Immature natural killer cell (primary cell): Measurements from ENCODE around the gene TNC. TPM values are rescaled to one million over a fixed set of nuclear protein-coding genes. Genes with fewer than 3 reads are reported as not detected.

ENCODE experiments used
- DNase-seq, 3 donors: peaks; one replicate each; pipeline ENCODE4 v3.0.0; 2022; ENCODE audit warnings: mixed read lengths in 1 of 3
- H3K27ac Mint-ChIP-seq, 6 donors: one replicate each; pipeline ENCODE4 v1.8.0; 2020; ENCODE audit warnings: mixed read lengths in 6 of 6, mild to moderate bottlenecking in 5 of 6, inconsistent platforms in 4 of 6, moderate library complexity in 3 of 6
- H3K27me3 Mint-ChIP-seq, 3 donors: one replicate each; pipeline ENCODE4 v1.8.0; 2020 to 2021; ENCODE audit warnings: low read depth in 3 of 3, mild to moderate bottlenecking in 3 of 3, mixed read lengths in 3 of 3, moderate library complexity in 3 of 3, inconsistent platforms in 1 of 3
- H3K36me3 Mint-ChIP-seq, 3 donors: one replicate each; pipeline ENCODE4 v1.8.0; 2020; ENCODE audit warnings: mixed read lengths in 3 of 3, inconsistent platforms in 2 of 3, mild to moderate bottlenecking in 2 of 3
- H3K4me1 Mint-ChIP-seq, 2 donors: one replicate each; pipeline ENCODE4 v1.8.0; 2020; ENCODE audit warnings: inconsistent platforms in 2 of 2, mild to moderate bottlenecking in 2 of 2, mixed read lengths in 2 of 2, moderate library complexity in 1 of 2
- H3K4me3 Mint-ChIP-seq, 5 donors: one replicate each; pipeline ENCODE4 v1.8.0; 2020; ENCODE audit warnings: mild to moderate bottlenecking in 5 of 5, mixed read lengths in 5 of 5, inconsistent platforms in 3 of 5, moderate library complexity in 3 of 5
- H3K9me3 Mint-ChIP-seq, 6 donors: one replicate each; pipeline ENCODE4 v1.8.0; 2020; ENCODE audit warnings: mild to moderate bottlenecking in 6 of 6, mixed read lengths in 6 of 6, inconsistent platforms in 4 of 6, moderate library complexity in 3 of 6
- polyA plus RNA-seq, 3 donors: library from polyadenylated mRNA; unstranded; fragments of 300-500 nt; fragmentation: Illumina TruSeq; gene quantifications; one replicate each; pipeline ENCODE4 v1.2.3, GENCODE V29; 2021

The TNC gene
- polyA plus RNA-seq, 3 donors from 2014 or later: not detected

DNA sequence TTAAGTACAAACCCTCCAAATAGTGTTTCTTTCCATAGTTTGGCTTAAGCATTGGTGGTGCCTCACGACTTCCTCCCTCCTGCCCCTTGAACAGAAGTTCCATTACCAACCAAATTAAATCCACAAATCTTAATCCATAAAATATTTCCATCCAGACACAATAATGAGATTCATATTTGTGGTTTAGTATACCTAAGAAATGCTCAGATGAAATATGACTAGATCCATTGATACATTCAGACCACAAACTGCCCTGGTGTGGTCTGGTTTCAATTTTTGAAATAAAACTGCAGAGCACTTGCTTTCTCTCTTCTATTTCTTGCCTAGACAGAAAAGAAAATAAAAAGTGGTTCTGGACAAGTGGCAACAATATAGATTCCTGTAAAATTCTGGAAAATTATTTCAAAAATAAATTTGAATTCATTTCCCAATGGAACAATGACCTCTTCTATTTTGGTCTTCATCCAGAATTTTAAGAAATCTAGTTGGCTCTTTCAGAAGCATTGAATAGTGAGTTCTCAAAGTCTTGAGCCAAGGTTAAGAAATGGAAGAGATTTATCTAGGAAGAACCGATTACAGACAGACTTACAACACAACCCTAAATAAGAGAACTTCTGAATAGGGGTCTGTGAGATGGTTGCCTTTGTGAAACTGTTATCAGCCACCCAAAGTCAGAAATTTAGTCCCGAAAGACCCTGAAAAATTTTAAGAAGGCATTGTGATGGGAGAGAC lies 14.0 kb downstream of the TNC start:
- Mint-ChIP-seq H3K4me1 (no peaks in the 10 kb centered on the region), H3K36me3 (no peaks in the 10 kb centered on the region), H3K9me3 (peaks cover 0 to 2% (median 0%) of the 10 kb centered on the region in 6 donors), H3K27me3 (peaks cover 3 to 4% (median 3%) of the 10 kb centered on the region in 3 donors), H3K27ac (no peak overlapping the region), H3K4me3 (no peak overlapping the region)
- no peak for DNase-seq

DNA sequence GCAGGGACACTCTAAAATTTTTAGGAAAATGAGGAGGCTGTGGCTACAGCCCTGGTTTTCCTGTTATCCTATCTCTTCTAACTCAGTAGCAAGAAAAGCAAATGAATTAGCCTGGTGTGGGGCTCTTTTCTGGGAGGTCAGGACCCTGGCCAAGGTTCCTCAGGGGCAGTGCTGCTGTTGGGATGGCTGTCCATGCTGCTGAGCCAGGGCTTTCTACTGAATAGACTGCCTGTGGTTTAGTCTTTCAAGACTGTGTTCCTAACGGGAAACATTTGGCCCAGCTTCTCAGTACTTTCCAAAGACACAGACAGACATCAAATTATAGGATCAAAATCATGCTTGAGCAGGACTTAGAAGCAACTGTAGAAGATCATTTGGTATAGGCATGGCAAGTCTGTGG lies 18.1 kb downstream of the TNC start:
- no peak overlapping the region for H3K4me3 Mint-ChIP-seq
- H3K36me3 Mint-ChIP-seq: no peaks in the 10 kb centered on the region
- H3K27me3 Mint-ChIP-seq: peaks cover 0 to 3% (median 1%) of the 10 kb centered on the region in 3 donors

DNA sequence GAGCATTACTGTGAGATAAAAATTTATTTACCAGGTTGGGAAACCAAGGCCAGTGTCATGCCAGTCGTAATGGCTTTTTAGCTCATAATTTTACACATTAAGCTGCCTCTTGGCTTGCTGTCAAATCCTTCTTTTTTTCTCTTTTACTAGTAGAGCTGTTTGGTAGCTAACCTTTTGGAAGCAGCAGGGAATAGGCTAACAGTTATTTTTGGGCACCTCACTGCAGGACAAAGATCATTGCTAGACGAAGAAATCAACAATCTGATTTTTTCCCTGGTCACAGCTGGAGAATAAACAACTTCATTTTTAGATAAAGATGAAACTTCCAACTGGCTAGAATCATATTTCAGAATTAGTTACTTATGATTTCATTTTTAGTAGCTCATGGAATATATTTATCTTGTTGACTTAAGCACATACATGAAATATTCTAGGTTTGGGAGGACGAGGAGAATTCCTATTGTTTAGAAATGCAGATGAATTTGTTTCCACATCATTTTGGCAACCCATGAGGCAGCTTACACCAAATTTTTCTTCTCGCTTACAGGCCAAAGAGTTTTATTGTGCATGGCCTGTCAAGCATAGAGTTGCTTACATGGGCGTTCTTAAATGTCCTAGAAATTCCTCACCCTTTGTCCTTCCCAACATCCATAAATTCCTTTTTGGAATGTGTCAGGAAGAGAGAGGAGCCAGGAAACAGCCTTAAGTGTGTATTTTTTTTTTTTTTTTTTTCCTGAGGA lies 19.6 kb downstream of the TNC start:
- no peak overlapping the region for H3K27ac Mint-ChIP-seq
- H3K27me3 Mint-ChIP-seq: peaks cover 0 to 3% (median 3%) of the 10 kb centered on the region in 3 donors
- no peaks in the 10 kb centered on the region for H3K4me1 Mint-ChIP-seq

More for the DNA sequence above, 18.1 kb downstream of the TNC start:
- no peak overlapping the region for H3K27ac Mint-ChIP-seq
- no peak for DNase-seq
- no peaks in the 10 kb centered on the region for H3K4me1 Mint-ChIP-seq
- H3K9me3 Mint-ChIP-seq: no peaks in the 10 kb centered on the region

DNA sequence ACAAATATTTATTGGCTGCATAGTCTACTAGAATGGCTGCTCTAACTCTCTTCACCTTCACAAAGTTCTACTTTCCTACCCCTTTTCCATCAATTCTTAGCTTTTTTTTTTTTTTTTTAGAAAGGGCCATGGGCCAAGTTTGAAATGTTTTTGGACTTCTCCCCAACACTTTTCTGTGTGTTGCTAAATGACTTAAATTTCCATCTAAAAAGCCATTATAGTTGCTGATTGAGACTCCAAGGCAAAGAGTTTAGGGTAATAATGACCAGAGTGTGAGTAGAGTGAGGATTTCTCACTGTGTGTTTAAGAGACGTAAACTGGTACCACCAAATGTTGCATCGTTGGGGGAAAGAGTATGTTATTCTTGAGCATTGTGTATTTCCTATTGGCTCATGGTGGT lies 24.4 kb downstream of the TNC start:
- H3K9me3 Mint-ChIP-seq: peaks cover 0 to 2% (median 0%) of the 10 kb centered on the region in 6 donors
- H3K27ac Mint-ChIP-seq: no peak overlapping the region
- H3K4me1 Mint-ChIP-seq: no peaks in the 10 kb centered on the region
- H3K4me3 Mint-ChIP-seq: no peak overlapping the region
- no peaks in the 10 kb centered on the region for H3K36me3 Mint-ChIP-seq
- no peak for DNase-seq
- H3K27me3 Mint-ChIP-seq: peaks cover 1 to 3% (median 3%) of the 10 kb centered on the region in 3 donors

More for the DNA sequence above, 19.6 kb downstream of the TNC start:
- no peak for DNase-seq
- Mint-ChIP-seq H3K36me3 (no peaks in the 10 kb centered on the region), H3K9me3 (no peaks in the 10 kb centered on the region), H3K4me3 (no peak overlapping the region)

DNA sequence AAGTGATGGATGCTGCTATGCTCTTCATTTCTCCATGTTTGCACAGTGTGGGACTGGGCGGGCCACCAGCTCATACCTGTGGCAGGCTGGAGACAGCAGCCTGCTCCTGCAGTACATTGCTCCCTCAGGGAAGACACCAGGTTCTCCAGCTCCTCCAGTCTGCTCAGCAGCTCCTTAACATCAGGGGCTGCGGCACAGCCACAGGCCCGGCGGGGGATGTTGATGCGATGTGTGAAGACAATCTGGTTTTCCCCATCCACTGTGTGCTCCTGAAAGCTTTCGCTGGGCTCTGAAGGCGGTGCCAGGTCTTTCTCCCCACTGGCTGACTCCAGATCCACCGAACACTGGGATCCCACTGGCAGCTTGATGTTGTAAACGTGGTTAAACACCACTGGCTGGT lies 27.5 kb downstream of the TNC start:
- H3K27me3 Mint-ChIP-seq: peaks cover 3% of the 10 kb centered on the region in 3 donors
- peaks cover 0 to 2% (median 0%) of the 10 kb centered on the region in 6 donors for H3K9me3 Mint-ChIP-seq
- H3K36me3 Mint-ChIP-seq: no peaks in the 10 kb centered on the region
- DNase-seq: no peak
- no peaks in the 10 kb centered on the region for H3K4me1 Mint-ChIP-seq
- H3K4me3 Mint-ChIP-seq: no peak overlapping the region
- no peak overlapping the region for H3K27ac Mint-ChIP-seq

DNA sequence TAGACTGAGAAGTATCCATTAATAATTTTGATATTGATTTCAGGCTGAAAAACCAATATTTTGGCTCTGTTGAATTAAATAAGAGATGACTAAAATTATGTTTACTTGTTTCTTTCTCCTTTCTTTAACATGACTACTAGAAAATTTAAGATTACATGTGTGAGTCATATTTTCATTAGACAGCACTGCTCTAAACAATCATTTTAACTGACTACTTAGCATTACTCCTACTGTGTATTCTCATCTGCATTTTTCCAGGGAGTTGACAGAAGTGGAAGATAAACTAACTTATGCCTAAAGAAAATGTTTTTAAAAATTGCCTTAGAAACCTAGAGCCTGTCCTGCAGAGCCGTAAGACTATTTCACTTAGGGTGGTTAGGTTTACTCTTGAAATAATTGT lies 29.1 kb downstream of the TNC start:
- Mint-ChIP-seq H3K27ac (no peak overlapping the region), H3K4me3 (no peak overlapping the region), H3K4me1 (no peaks in the 10 kb centered on the region), H3K27me3 (peaks cover 0 to 5% (median 3%) of the 10 kb centered on the region in 3 donors), H3K9me3 (peaks cover 0 to 2% (median 0%) of the 10 kb centered on the region in 6 donors), H3K36me3 (no peaks in the 10 kb centered on the region)
- DNase-seq: no peak

DNA sequence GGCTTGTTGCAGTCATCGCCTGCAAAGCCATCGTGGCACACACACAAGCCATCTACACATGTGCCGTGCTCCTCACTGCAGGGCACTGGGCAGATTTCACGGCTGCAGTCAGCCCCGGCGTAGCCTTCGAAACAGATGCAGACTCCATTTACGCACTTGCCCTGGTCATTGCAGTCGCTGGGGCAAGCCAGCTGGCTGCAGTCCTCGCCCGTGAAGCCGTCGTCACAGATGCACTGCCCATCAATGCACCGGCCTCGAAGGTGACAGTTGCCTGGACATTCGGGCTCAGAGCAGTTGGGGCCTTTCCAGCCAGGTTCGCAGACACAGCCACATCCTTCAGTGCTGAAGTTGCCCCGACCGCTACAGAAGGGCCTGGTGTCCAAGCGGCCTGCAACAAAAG lies 31.1 kb downstream of the TNC start:
- Mint-ChIP-seq H3K27ac (no peak overlapping the region), H3K27me3 (peaks cover 0 to 5% (median 0%) of the 10 kb centered on the region in 3 donors), H3K9me3 (peaks cover 0 to under 1% (median 0%) of the 10 kb centered on the region in 6 donors), H3K4me3 (no peak overlapping the region), H3K4me1 (no peaks in the 10 kb centered on the region), H3K36me3 (no peaks in the 10 kb centered on the region)
- no peak for DNase-seq

DNA sequence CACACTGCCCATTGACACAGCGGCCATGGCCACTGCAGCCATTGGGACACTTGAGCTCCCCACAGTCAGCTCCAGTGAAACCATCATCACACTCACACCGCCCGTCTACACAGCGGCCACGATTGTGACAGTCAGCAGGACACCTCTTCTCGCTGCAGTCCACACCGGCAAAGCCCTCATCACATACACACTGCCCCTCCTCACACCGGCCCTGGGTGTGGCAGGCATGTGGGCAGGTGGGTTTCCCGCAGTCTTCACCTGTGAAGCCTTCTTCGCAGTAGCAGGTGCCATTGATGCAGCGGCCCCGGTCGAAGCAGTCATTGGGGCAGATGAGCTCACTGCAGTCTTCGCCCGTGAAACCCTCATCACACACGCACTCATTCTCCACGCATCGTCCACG lies 31.5 kb downstream of the TNC start:
- Mint-ChIP-seq H3K27ac (no peak overlapping the region), H3K9me3 (no peaks in the 10 kb centered on the region), H3K27me3 (peaks cover 0 to 5% (median 0%) of the 10 kb centered on the region in 3 donors), H3K4me3 (no peak overlapping the region), H3K4me1 (no peaks in the 10 kb centered on the region), H3K36me3 (no peaks in the 10 kb centered on the region)
- no peak for DNase-seq

DNA sequence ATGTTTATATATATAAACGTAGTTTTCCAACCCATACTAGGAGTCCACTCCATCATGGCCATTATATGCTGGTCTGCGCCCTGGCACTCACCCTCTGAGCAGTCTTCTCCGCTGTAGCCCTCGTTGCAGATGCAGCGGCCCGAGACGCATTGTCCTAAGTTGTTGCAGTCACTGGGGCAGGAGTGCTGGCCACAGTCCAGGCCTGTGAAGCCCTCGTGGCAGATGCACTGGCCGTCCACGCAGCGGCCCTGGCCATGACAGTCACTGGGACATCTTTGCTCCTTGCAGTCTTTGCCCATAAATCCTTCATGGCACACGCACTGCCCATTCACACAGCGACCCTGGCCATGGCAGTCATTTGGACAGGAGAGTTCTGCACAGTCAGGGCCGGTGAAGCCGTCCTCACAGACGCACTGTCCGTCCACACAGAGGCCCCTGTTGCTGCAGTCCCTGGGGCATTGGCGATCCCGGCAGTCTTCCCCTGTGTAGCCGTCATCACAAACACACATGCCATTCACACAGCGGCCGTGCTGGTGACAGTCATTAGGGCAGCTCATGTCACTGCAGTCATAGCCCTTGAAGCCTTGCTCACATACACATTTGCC lies 32.1 kb downstream of the TNC start:
- Mint-ChIP-seq H3K27ac (no peak overlapping the region), H3K4me3 (no peak overlapping the region)

DNA sequence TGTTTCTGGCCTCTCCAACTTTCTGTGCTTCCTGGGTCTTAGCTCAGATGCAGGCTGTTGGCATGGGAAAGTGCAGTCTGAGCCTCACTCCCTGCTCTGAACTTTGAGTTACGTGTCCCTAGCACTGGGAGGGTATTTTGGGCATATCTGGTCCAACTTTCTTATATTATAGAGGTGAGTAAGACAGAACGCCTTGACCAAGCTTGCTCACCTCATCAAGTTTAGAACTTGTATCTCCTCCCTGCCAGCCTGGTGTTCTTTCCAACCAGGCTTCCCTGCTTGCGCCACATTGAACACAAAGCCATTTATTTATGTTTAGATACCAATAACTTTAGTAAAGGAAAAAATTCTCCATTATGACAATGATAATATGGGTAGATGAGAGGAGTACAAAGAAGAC lies 33.2 kb downstream of the TNC start:
- DNase-seq: no peak
- Mint-ChIP-seq H3K27me3 (peaks cover 0 to 5% (median 0%) of the 10 kb centered on the region in 3 donors), H3K9me3 (no peaks in the 10 kb centered on the region), H3K27ac (no peak overlapping the region), H3K4me3 (no peak overlapping the region), H3K4me1 (no peaks in the 10 kb centered on the region), H3K36me3 (no peaks in the 10 kb centered on the region)

More for the DNA sequence above, 32.1 kb downstream of the TNC start:
- Mint-ChIP-seq H3K4me1 (no peaks in the 10 kb centered on the region), H3K27me3 (peaks cover 0 to 5% (median 0%) of the 10 kb centered on the region in 3 donors), H3K36me3 (no peaks in the 10 kb centered on the region), H3K9me3 (no peaks in the 10 kb centered on the region)
- no peak for DNase-seq

DNA sequence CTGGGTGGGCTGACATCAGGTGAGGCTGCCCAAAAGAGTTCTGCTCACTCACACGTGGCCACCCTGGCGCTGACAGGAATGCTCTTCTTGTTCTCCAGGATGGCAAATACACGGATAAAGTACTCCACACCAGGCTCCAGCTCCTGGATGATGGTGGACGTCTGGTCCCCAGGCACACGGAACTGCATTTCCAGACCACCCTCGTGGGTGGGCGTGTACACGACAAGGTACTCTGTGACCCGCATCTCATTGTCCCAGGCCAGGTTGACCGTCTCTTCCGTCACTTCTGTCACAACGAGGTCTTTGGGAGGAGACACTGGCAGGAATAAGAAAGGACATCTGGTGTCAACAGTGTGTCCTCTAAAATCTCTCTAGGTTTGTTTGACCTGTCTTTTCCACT lies 33.8 kb downstream of the TNC start:
- H3K27me3 Mint-ChIP-seq: peaks cover 0 to 5% (median 0%) of the 10 kb centered on the region in 3 donors

DNA sequence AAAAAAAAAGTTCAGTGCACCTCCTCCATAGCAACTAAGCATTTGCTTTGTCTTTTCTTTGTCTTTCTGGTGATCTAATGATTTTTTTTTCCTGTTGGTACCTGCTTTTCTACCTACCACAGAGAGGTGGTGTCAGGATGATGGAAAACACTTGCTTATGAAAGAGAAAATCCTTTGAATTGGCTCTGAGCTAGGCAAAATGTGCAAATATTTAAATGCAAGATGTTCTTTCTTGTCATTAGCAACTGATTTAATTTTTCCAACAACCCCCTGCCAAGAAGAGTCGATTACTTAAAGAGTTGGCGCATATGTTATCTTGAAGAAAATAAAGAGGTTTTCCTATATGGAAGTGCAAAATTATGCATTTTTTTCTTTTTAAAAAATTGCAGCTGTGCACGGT lies 37.7 kb downstream of the TNC start:
- H3K9me3 Mint-ChIP-seq: no peaks in the 10 kb centered on the region
- H3K27ac Mint-ChIP-seq: no peak overlapping the region
- H3K4me3 Mint-ChIP-seq: no peak overlapping the region
- no peak for DNase-seq
- no peaks in the 10 kb centered on the region for H3K36me3 Mint-ChIP-seq
- H3K4me1 Mint-ChIP-seq: no peaks in the 10 kb centered on the region
- H3K27me3 Mint-ChIP-seq: peaks cover 0 to 2% (median 2%) of the 10 kb centered on the region in 3 donors

More for the DNA sequence above, 33.8 kb downstream of the TNC start:
- Mint-ChIP-seq H3K4me1 (no peaks in the 10 kb centered on the region), H3K9me3 (no peaks in the 10 kb centered on the region), H3K4me3 (no peak overlapping the region), H3K27ac (no peak overlapping the region), H3K36me3 (no peaks in the 10 kb centered on the region)
- DNase-seq: no peak

DNA sequence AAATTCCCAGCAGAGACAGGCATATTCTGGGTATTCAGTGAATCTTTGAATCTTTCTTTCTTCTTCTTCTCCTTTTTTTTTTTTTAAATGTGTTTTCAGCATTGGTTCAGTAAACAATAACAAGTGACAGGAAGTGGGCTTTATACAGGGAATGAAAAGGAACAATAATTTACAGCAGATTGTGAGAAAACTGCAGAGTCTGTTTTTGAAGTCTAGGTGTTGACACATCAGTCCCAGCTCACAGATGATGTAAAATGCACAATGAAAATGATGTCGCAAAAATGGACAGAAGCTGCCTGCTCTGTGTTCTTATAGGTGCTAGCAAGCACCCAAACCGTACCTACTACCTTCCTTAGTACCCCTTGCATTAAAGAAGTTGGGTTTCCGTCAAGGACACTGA lies 38.8 kb downstream of the TNC start:
- no peak overlapping the region for H3K27ac Mint-ChIP-seq

DNA sequence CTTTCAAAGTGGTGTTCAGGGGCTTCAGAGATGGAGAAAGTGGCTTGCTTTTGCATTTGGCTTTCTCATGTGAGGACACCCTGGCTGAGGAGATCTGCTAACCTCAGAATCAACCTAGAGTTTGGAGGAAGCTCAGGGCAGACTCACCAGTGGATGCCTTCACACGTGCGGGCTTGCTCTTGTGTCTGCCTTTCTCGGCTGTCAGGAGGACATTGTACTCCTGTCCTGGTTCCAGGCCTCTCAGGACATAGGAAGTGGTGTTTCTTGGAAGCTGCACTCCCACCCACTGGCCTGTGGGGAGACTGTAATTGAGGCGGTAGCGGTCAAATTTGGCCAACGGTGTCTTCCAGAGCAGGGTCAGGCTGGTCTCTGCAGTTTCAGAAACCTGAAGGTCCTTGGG lies 44.5 kb downstream of the TNC start:
- no peak overlapping the region for H3K4me3 Mint-ChIP-seq
- H3K27ac Mint-ChIP-seq: no peak overlapping the region
- H3K36me3 Mint-ChIP-seq: no peaks in the 10 kb centered on the region
- DNase-seq: no peak
- no peaks in the 10 kb centered on the region for H3K9me3 Mint-ChIP-seq
- peaks cover 0 to 8% (median 7%) of the 10 kb centered on the region in 3 donors for H3K27me3 Mint-ChIP-seq
- no peaks in the 10 kb centered on the region for H3K4me1 Mint-ChIP-seq

More for the DNA sequence above, 38.8 kb downstream of the TNC start:
- Mint-ChIP-seq H3K4me3 (no peak overlapping the region), H3K9me3 (no peaks in the 10 kb centered on the region), H3K27me3 (peaks cover 0 to 2% (median 0%) of the 10 kb centered on the region in 3 donors), H3K36me3 (no peaks in the 10 kb centered on the region), H3K4me1 (no peaks in the 10 kb centered on the region)
- DNase-seq: no peak
